GM12878 (cell line): ENCODE measurements around the gene SVIL.
"Not testable (repeated sequence)": the region's sequence is repeated elsewhere in the genome, so short reads cannot be mapped to it uniquely, and the experiment has no call there.

Experiments
- ATF3 ChIP-seq: IDR thresholded peaks from 2 replicates; pipeline ENCODE4 v1.6.1; 2011; ENCODE audit warnings: low read depth, mild to moderate bottlenecking, low read length, moderate library complexity, borderline replicate concordance; ENCODE audit errors: extremely low read depth
- CBX3 ChIP-seq: fragments of 200-600 bp; sonication (generic); IDR thresholded peaks from 2 replicates; pipeline ENCODE4 v1.6.1; 2016; ENCODE audit warnings: low read depth, borderline replicate concordance
- CHD4 ChIP-seq: fragments of 200-600 bp; sonication (generic); IDR thresholded peaks from 2 replicates; pipeline ENCODE4 v1.6.1; 2016; ENCODE audit warnings: mild to moderate bottlenecking
- ESRRA ChIP-seq: IDR thresholded peaks from 2 replicates; pipeline ENCODE4 v1.6.1; 2012; ENCODE audit warnings: mild to moderate bottlenecking, low read length, improper control_type of control experiment
- EZH2 ChIP-seq: IDR thresholded peaks from 2 replicates; pipeline ENCODE4 v1.6.1; 2012; ENCODE audit warnings: low read depth, mild to moderate bottlenecking, control low read depth, inconsistent platforms, low read length, borderline replicate concordance; ENCODE audit not compliant: control insufficient read depth
- JUNB ChIP-seq: IDR thresholded peaks from 2 replicates; pipeline ENCODE4 v1.6.1; 2016; ENCODE audit warnings: antibody characterized with exemption, mild to moderate bottlenecking
- MXI1 ChIP-seq: fragments of 150-350 bp; IDR thresholded peaks from 2 replicates; pipeline ENCODE4 v1.6.1; 2011; ENCODE audit warnings: low read depth, mild to moderate bottlenecking, inconsistent platforms, low read length, improper control_type of control experiment
- PBX3 ChIP-seq: IDR thresholded peaks from 2 replicates; pipeline ENCODE4 v1.6.1; 2011; ENCODE audit warnings: mild to moderate bottlenecking, low read depth, low read length, moderate library complexity; ENCODE audit not compliant: insufficient replicate concordance
- SREBF2 ChIP-seq: IDR thresholded peaks from 2 replicates; pipeline ENCODE4 v1.6.1; 2012; ENCODE audit warnings: mild to moderate bottlenecking, low read length
- TF ChIP-seq, protein P1 (sequence below): IDR thresholded peaks from 2 replicates; pipeline ENCODE4 v1.6.1; 2011; ENCODE audit warnings: low read depth, low read length, improper control_type of control experiment, borderline replicate concordance
- TF ChIP-seq, protein P2 (sequence below): IDR thresholded peaks from 2 replicates; pipeline ENCODE4 v1.6.1; 2011; ENCODE audit warnings: borderline replicate concordance, low read depth, mild to moderate bottlenecking, moderate library complexity, low read length; ENCODE audit not compliant: insufficient read depth, poor library complexity, severe bottlenecking

GRCh38 chr10:29516309-29516932 is 118.3 kb downstream of the SVIL start:
- TF ChIP-seq CBX3, ESRRA, PBX3, JUNB, ATF3, CHD4, EZH2, MXI1, SREBF2: not testable (repeated sequence)
- TF ChIP-seq, protein P1, sequence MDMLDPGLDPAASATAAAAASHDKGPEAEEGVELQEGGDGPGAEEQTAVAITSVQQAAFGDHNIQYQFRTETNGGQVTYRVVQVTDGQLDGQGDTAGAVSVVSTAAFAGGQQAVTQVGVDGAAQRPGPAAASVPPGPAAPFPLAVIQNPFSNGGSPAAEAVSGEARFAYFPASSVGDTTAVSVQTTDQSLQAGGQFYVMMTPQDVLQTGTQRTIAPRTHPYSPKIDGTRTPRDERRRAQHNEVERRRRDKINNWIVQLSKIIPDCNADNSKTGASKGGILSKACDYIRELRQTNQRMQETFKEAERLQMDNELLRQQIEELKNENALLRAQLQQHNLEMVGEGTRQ, result not testable (repeated sequence)
- TF ChIP-seq, protein P2, sequence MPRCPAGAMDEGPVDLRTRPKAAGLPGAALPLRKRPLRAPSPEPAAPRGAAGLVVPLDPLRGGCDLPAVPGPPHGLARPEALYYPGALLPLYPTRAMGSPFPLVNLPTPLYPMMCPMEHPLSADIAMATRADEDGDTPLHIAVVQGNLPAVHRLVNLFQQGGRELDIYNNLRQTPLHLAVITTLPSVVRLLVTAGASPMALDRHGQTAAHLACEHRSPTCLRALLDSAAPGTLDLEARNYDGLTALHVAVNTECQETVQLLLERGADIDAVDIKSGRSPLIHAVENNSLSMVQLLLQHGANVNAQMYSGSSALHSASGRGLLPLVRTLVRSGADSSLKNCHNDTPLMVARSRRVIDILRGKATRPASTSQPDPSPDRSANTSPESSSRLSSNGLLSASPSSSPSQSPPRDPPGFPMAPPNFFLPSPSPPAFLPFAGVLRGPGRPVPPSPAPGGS, result not testable (repeated sequence)
